ENCODE data around the gene ENTPD1. TPM values are rescaled to one million over a fixed set of nuclear protein-coding genes. Genes with fewer than 3 reads are reported as not detected.
"Not testable (repeated sequence)": the region's sequence is repeated elsewhere in the genome, so short reads cannot be mapped to it uniquely, and the experiment has no call there.

ENTPD1 gene
- polyA plus RNA-seq, 6 donors from 2014 or later: 39.0 to 59.2 (median 48.9) TPM

- H3K27me3 Mint-ChIP-seq: no peaks in the 10 kb centered on the region
- DNase-seq: no peak
- H3K9me3 Mint-ChIP-seq: peaks cover 0 to 13% (median 4%) of the 10 kb centered on the region in 7 donors
- H3K36me3 Mint-ChIP-seq: peaks cover 38 to 45% of the 10 kb centered on the region in 2 donors
- H3K4me1 Mint-ChIP-seq: peaks cover 11 to 16% (median 15%) of the 10 kb centered on the region in 3 donors
- peak overlapping the region in 2 of 6 donors; percentile 30 to 82 for H3K27ac Mint-ChIP-seq
- no peak for ATAC-seq (ENCODE audit: low read depth in 2 of 2)
- no peak overlapping the region for H3K4me3 Mint-ChIP-seq
These were observed 116.3 kb downstream of the ENTPD1 start for GRCh38 chr10:95872158-95872711.

GRCh38 chr10:95873139-95873538, 117.2 kb downstream of the ENTPD1 start:
- H3K9me3 Mint-ChIP-seq: peaks cover 0 to 13% (median 4%) of the 10 kb centered on the region in 7 donors

GRCh38 chr10:95873651-95874050, 117.7 kb downstream of the ENTPD1 start:
- peaks cover 30 to 45% of the 10 kb centered on the region in 2 donors for H3K36me3 Mint-ChIP-seq
- H3K4me3 Mint-ChIP-seq: no peak overlapping the region
- no peaks in the 10 kb centered on the region for H3K27me3 Mint-ChIP-seq
- ATAC-seq (ENCODE audit: low read depth in 2 of 2) (peak; percentile 43 to 67), DNase-seq (peak; percentile 7)
- peaks cover 0 to 13% (median 4%) of the 10 kb centered on the region in 7 donors for H3K9me3 Mint-ChIP-seq
- peaks cover 11 to 16% (median 15%) of the 10 kb centered on the region in 3 donors for H3K4me1 Mint-ChIP-seq
- peak overlapping the region; percentile 13 to 95 (median 85) for H3K27ac Mint-ChIP-seq

More at GRCh38 chr10:95873139-95873538, 117.2 kb downstream of the ENTPD1 start:
- no peak for ATAC-seq (ENCODE audit: low read depth in 2 of 2)
- no peak overlapping the region for H3K4me3 Mint-ChIP-seq
- H3K27ac Mint-ChIP-seq: peak overlapping the region in 5 of 6 donors; percentile 13 to 95 (median 83)
- no peaks in the 10 kb centered on the region for H3K27me3 Mint-ChIP-seq
- peaks cover 11 to 16% (median 15%) of the 10 kb centered on the region in 3 donors for H3K4me1 Mint-ChIP-seq
- peaks cover 35 to 45% of the 10 kb centered on the region in 2 donors for H3K36me3 Mint-ChIP-seq
- no peak for DNase-seq

GRCh38 chr10:95874783-95875182, 118.8 kb downstream of the ENTPD1 start:
- Mint-ChIP-seq H3K9me3 (peaks cover 0 to 13% (median 4%) of the 10 kb centered on the region in 7 donors), H3K4me1 (peaks cover 11 to 16% (median 15%) of the 10 kb centered on the region in 3 donors), H3K36me3 (peaks cover 30 to 45% of the 10 kb centered on the region in 2 donors)
- not testable (repeated sequence) for ATAC-seq (ENCODE audit: low read depth in 2 of 2); H3K27me3 Mint-ChIP-seq; DNase-seq; H3K4me3 Mint-ChIP-seq; H3K27ac Mint-ChIP-seq

GRCh38 chr10:95876756-95877155, 120.8 kb downstream of the ENTPD1 start:
- Mint-ChIP-seq H3K27me3 (no peaks in the 10 kb centered on the region), H3K4me1 (peaks cover 11 to 20% (median 16%) of the 10 kb centered on the region in 3 donors), H3K27ac (no peak overlapping the region), H3K36me3 (peaks cover 30 to 43% of the 10 kb centered on the region in 2 donors), H3K9me3 (peaks cover 2 to 13% (median 6%) of the 10 kb centered on the region in 7 donors), H3K4me3 (no peak overlapping the region)
- no peak for DNase-seq
- ATAC-seq (ENCODE audit: low read depth in 2 of 2): no peak

- Mint-ChIP-seq H3K4me3 (no peak overlapping the region), H3K36me3 (peaks cover 22 to 34% of the 10 kb centered on the region in 2 donors), H3K4me1 (peaks cover 11 to 20% (median 16%) of the 10 kb centered on the region in 3 donors), H3K27me3 (no peaks in the 10 kb centered on the region), H3K27ac (peak overlapping the region in 1 of 6 donors; percentile 24), H3K9me3 (peaks cover 4 to 13% (median 8%) of the 10 kb centered on the region in 7 donors)
- DNase-seq (no peak), ATAC-seq (ENCODE audit: low read depth in 2 of 2) (no peak)
These were observed 121.9 kb downstream of the ENTPD1 start for GRCh38 chr10:95877881-95878280.

GRCh38 chr10:95880704-95881103, 124.7 kb downstream of the ENTPD1 start:
- H3K36me3 Mint-ChIP-seq: peaks cover 5 to 9% of the 10 kb centered on the region in 2 donors
- H3K4me1 Mint-ChIP-seq: peaks cover 0 to 5% (median 4%) of the 10 kb centered on the region in 3 donors
- no peaks in the 10 kb centered on the region for H3K27me3 Mint-ChIP-seq
- no peak overlapping the region for H3K4me3 Mint-ChIP-seq
- peaks cover 0 to 10% (median 3%) of the 10 kb centered on the region in 7 donors for H3K9me3 Mint-ChIP-seq
- H3K27ac Mint-ChIP-seq: peak overlapping the region in 4 of 6 donors; percentile 40 to 85 (median 64)
- ATAC-seq (ENCODE audit: low read depth in 2 of 2): peak; percentile 67 to 82
- DNase-seq: no peak

- peak overlapping the region in 1 of 6 donors; percentile 30 for H3K27ac Mint-ChIP-seq
- DNase-seq (no peak), ATAC-seq (ENCODE audit: low read depth in 2 of 2) (no peak)
- H3K4me1 Mint-ChIP-seq: peaks cover 0 to 5% (median 2%) of the 10 kb centered on the region in 3 donors
- H3K4me3 Mint-ChIP-seq: no peak overlapping the region
- no peaks in the 10 kb centered on the region for H3K27me3 Mint-ChIP-seq
- H3K9me3 Mint-ChIP-seq: peaks cover 0 to 10% (median 3%) of the 10 kb centered on the region in 7 donors
- H3K36me3 Mint-ChIP-seq: peaks cover 3 to 4% of the 10 kb centered on the region in 2 donors
These were observed 125.4 kb downstream of the ENTPD1 start for GRCh38 chr10:95881316-95881715.

- H3K4me3 Mint-ChIP-seq: no peak overlapping the region
- H3K27ac Mint-ChIP-seq: no peak overlapping the region
- no peaks in the 10 kb centered on the region for H3K9me3 Mint-ChIP-seq
- peaks cover 0 to 5% (median 0%) of the 10 kb centered on the region in 3 donors for H3K4me1 Mint-ChIP-seq
- H3K36me3 Mint-ChIP-seq: peaks cover 13 to 22% of the 10 kb centered on the region in 2 donors
- H3K27me3 Mint-ChIP-seq: no peaks in the 10 kb centered on the region
- no peak for DNase-seq
- ATAC-seq (ENCODE audit: low read depth in 2 of 2): no peak
These were observed 133.9 kb downstream of the ENTPD1 start for GRCh38 chr10:95889830-95890229.

- Mint-ChIP-seq H3K36me3 (peaks cover 13 to 24% of the 10 kb centered on the region in 2 donors), H3K27ac (peak overlapping the region; percentile 64 to 92 (median 88)), H3K4me1 (peaks cover 13 to 19% (median 16%) of the 10 kb centered on the region in 3 donors), H3K9me3 (no peaks in the 10 kb centered on the region), H3K27me3 (no peaks in the 10 kb centered on the region), H3K4me3 (peak overlapping the region in 6 of 8 donors; percentile 16 to 54 (median 32))
- ATAC-seq (ENCODE audit: low read depth in 2 of 2) (peak; percentile 93 to 95), DNase-seq (peak; percentile 41)
These were observed 140.3 kb downstream of the ENTPD1 start for GRCh38 chr10:95896071-95896850.

GRCh38 chr10:95905897-95906580, 150.1 kb downstream of the ENTPD1 start:
- not testable (repeated sequence) for H3K27me3 Mint-ChIP-seq; DNase-seq; H3K9me3 Mint-ChIP-seq; ATAC-seq (ENCODE audit: low read depth in 2 of 2); H3K36me3 Mint-ChIP-seq
- Mint-ChIP-seq H3K4me1 (peaks cover 15 to 20% (median 15%) of the 10 kb centered on the region in 3 donors), H3K27ac (peak overlapping the region in 3 of 6 donors; percentile 7 to 30 (median 28)), H3K4me3 (peak overlapping the region in 5 of 8 donors; percentile 16 to 94 (median 87))

GRCh38 chr10:95906677-95907455, 150.9 kb downstream of the ENTPD1 start:
- Mint-ChIP-seq H3K27me3 (no peaks in the 10 kb centered on the region), H3K4me3 (peak overlapping the region; percentile 87 to 98 (median 95)), H3K27ac (peak overlapping the region; percentile 1 to 88 (median 80)), H3K36me3 (no peaks in the 10 kb centered on the region), H3K9me3 (no peaks in the 10 kb centered on the region), H3K4me1 (peaks cover 15 to 20% (median 15%) of the 10 kb centered on the region in 3 donors)
- ATAC-seq (ENCODE audit: low read depth in 2 of 2) (peak; percentile 47 to 48), DNase-seq (no peak)
